Right cardiac atrium (tissue), 5 donors: ENCODE data around the gene SEL1L3. TPM values are rescaled to one million over a fixed set of nuclear protein-coding genes. Genes with fewer than 3 reads are reported as not detected.

Experiments
- ATAC-seq, 2 donors: fragments of 200-7000 bp; cut with Tn5 transposase; one replicate each; pipeline versions ENCODE4 v1.8.0 to v1.9.1; 2020; ENCODE audit warnings: moderate library complexity in 2 of 2, mild to moderate bottlenecking in 1 of 2
- DNase-seq, 3 donors: peaks; one replicate each; pipeline ENCODE4 v3.0.0-alpha.2; 2020
- H3K27ac ChIP-seq: one replicate; pipeline ENCODE4 v1.5.1; 2013; ENCODE audit warnings: mild to moderate bottlenecking, low read length, control low read depth, moderate library complexity
- H3K27me3 ChIP-seq: one replicate; pipeline ENCODE4 v1.6.1; 2013; ENCODE audit not compliant: control insufficient read depth, insufficient read depth
- H3K4me1 ChIP-seq: one replicate; pipeline ENCODE4 v1.6.1; 2013; ENCODE audit warnings: low read length; ENCODE audit not compliant: control insufficient read depth, insufficient read depth
- H3K4me3 ChIP-seq: one replicate; pipeline ENCODE4 v1.5.1; 2013; ENCODE audit warnings: low read length, control low read depth
- H3K9me3 ChIP-seq: one replicate; pipeline ENCODE4 v1.6.1; 2013; ENCODE audit warnings: low read length; ENCODE audit not compliant: control insufficient read depth
- WGBS: extraction: QIAGEN DNeasy Blood & Tissue Kit; methylation state at CpG from one replicate; pipeline ENCODE4 v1.1.7; 2013; 5-methylcytosine and 5-hydroxymethylcytosine counted together
- intact Hi-C, 4 donors: fragments of 100-400 bp; cut with DNase I; formaldehyde crosslinking; loops; one replicate each; pipeline versions ENCODE4 v1.11.0 to v1.14.0; 2022 to 2023
- polyA plus RNA-seq: library from polyadenylated mRNA; stranded (reverse); fragments of 200-250 nt; gene quantifications from one replicate; pipeline ENCODE4 v1.2.3, GENCODE V29; 2013
- total RNA-seq, 4 donors: library from RNA; stranded (reverse); fragmentation: NEBNext Ultra II Directional; extraction: Animal tissue kit (Norgen Biotek cat#: 25700); gene quantifications; one replicate each; pipeline ENCODE4 v1.2.1, GENCODE V29; 2021
- donor health status: healthy with polysubstance abuse.
- donor health status: DM: no; HTN: yes; CAD: no.
- donor health status: DM: no; HTN: no; CAD: no.
- donor health status: DM: no; HTN: yes; CAD: no; lungs with severe emphysema.
- donor health status: DM: yes; HTN: yes; CAD: no.

Gene SEL1L3
- total and polyA plus RNA-seq, 5 donors: 1.7 to 3.1 (median 2.7) TPM

DNA sequence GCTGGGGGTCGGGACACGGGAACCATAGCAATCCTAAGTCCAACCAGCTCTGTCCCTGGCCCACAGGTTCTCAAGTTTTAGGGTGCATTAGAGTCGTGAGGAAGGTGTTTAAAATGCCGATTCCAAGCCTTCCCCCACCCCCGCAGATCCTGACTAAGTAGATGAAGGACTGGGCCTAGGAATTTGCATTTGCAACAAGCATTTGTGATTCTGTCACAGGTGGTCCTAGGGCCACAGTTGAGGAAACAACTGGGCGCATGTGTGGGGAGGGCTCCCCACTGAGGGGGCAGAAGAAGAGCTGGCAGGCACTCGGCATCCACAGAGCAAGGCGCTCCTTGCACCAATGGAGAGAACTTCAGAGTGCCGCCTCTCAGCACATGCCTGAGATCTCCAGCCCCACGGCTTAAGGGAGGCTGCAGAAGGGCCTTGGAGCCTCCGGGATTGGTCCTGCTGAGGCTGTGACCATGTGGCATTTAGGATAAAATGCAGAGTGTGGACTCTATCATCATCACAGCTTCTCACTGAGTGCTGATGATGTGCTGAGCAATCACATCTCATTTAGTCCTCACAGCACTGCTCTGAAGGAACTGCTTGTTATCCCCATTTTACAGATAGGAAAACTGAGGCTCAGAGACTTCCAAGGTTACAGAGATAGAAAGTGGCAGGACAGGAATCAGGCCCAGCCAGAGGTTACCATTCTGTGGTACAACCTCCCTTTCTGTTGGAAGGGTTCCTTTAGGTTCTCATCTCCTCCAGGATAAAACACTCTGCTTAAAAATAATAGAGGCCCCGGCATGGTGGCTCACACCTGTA, 16.7 kb downstream of the SEL1L3 start:
- ATAC-seq: no peak
- no peak for DNase-seq
- Histone ChIP-seq H3K4me1 (no peaks in the 10 kb centered on the region), H3K9me3 (no peaks in the 10 kb centered on the region), H3K27me3 (no peaks in the 10 kb centered on the region), H3K27ac (no peak overlapping the region), H3K4me3 (no peak overlapping the region)
- intact Hi-C loops: no loop called here
- WGBS: 88% methylated on average over 12 of the region's 12 CpGs

DNA sequence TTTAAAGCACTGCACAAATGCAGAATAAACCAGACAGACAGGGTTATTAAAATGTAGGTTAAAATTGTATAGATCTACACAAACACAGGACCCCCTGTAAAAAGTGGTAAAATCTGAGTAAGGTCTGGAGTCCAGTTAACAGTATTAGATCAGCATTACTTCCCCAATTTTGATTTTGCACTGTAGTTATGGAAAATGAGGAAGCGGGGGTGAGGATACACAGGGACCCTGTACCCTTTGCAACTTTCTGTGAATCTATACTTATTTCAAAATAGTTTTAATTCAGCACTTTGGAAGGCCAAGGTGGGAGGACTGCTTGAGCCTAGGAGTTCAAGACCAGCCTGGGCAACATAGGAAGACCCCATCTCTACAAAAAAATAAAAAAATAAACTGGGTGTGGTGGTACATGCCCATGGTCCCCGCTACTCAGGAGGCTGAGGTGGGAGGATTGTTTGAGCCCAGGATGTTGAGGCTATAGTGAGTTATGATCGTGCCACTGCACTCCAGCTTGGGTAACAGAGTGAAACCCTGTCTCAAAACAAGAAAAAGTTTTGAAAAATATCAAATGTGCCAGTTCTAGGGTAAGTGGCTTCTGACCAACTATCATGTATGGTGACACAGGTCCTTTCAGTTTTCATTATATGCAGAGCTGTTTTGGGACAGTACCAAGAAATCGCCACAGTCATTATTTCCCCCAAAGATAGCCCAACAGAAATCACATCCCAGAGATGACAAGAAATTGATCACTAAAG, 17.7 kb downstream of the SEL1L3 start:
- ATAC-seq (no peak), DNase-seq (no peak)
- Histone ChIP-seq H3K27me3 (no peaks in the 10 kb centered on the region), H3K27ac (no peak overlapping the region), H3K4me1 (no peaks in the 10 kb centered on the region), H3K4me3 (no peak overlapping the region), H3K9me3 (no peaks in the 10 kb centered on the region)
- intact Hi-C loops: no loop called here
- 94% methylated on average over 4 of the region's 4 CpGs for WGBS

DNA sequence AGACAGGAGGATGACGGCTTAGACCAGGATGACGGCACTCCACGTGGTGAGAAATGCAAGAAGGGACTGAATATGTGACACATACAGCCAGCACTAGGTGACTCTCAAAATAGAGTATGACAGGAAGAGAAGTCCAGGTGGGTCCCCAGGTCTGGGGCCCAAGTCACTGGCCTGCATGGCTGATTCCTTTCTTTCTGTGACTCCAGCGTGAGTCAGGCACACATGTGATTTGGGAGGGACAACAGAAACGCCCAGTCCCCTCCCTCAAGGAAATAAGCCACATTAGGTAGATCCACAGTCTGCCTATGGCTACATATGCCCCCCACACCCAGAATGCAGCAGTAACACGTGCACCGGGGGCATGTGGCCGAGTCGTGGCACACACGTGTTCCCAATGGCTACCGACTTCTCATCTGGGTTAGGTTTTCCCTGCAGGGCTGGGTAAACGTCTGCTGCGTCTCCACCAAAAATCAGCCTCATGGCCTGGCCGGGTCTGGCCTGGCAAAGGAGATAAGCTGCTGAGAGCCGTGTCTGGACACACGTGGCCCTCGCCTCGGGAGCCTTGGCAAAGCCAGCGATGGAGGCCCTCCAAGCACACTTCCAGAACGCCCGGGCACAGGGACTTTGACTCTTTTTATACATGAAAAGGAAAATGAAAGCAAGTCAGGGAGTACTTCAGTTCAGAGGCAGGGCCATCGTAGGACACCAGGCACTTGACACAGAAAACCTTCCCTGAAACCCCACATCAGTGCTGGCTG, 19.3 kb downstream of the SEL1L3 start:
- ATAC-seq (peak; percentile 66 to 69), DNase-seq (peak; percentile 24 to 69 (median 67))
- no peaks in the 10 kb centered on the region for H3K27me3 ChIP-seq
- no peak overlapping the region for H3K4me3 ChIP-seq
- H3K4me1 ChIP-seq: no peaks in the 10 kb centered on the region
- H3K9me3 ChIP-seq: no peaks in the 10 kb centered on the region
- no peak overlapping the region for H3K27ac ChIP-seq
- intact Hi-C loops: no loop called here
- WGBS: 61% methylated on average over 22 of the region's 22 CpGs

DNA sequence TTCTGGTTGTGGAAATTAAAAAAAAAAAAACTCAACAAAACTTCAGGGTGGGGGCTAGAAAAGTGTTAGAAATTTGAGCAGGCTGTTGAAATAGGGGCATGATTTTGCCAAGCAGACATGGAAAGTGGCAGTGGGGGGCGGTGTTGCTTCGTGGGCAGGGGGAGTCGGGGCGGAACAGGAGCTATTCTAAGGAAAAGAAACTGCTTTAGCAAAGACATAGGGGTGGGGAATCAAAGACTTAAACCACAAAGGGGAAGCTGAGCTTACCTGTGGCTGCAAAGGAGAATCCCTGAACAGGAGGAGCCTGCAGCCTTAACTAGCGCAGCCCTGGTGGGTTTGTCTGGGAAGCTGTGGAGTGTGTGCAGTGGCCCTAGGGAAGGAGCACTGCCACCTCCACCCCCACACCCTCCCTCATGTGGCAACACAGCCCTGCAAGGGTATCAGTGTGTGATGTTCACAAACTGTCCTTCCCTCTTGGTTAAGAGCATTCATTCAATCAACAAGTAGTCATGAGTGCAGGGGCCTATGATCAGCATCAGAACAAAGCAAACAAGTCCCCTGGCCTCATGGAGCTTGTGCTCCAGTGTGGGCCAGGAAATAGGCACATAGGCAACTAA, 20.5 kb downstream of the SEL1L3 start:
- Histone ChIP-seq H3K9me3 (no peaks in the 10 kb centered on the region), H3K4me3 (no peak overlapping the region), H3K27me3 (no peaks in the 10 kb centered on the region), H3K4me1 (no peaks in the 10 kb centered on the region), H3K27ac (no peak overlapping the region)
- intact Hi-C loops: no loop called here
- WGBS: 73% methylated on average over 5 of the region's 5 CpGs
- DNase-seq (no peak), ATAC-seq (no peak)

DNA sequence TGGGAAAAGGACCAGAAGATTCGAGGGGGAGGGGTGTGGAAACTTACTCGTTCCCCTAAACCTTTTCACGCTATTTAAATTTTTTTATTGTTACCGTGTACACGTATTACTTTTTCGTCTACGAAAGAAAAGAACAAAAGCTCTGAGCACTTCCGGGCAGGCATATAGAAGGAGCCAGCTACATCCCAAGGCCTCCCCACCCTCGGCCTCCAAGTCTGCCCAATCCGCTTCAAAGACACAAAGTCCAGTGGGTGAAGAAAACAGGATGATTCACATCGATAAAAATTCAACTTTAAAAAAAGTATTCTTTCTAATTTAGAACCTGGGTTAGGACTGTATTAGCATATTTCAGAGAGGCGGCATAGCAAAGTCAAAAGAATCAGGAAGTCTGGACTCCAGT, 23.1 kb downstream of the SEL1L3 start:
- no peaks in the 10 kb centered on the region for H3K27me3 ChIP-seq
- DNase-seq: no peak
- no peaks in the 10 kb centered on the region for H3K4me1 ChIP-seq
- H3K27ac ChIP-seq: no peak overlapping the region
- no peak overlapping the region for H3K4me3 ChIP-seq
- intact Hi-C loops: no loop called here
- 91% methylated on average over 12 of the region's 12 CpGs for WGBS
- no peak for ATAC-seq
- no peaks in the 10 kb centered on the region for H3K9me3 ChIP-seq

DNA sequence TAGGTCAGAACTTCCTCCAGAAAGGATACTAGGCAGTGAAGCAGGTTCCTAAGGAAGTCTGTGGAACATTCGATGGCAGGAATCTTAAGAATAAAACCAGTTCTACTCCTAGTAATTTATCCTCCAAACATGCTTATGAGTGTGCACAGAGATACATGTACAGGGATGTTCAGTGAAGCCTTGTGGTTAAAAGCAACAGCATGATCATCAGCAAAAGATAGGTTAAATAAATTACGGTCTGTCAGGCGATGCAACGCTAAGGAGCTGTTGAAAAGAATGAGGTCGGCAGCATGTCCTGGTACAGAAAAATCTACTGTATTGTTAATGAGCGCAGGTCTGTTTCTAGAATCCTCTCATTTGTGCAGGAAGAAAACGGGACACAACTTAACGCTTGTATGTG, 23.6 kb downstream of the SEL1L3 start:
- Histone ChIP-seq H3K9me3 (no peaks in the 10 kb centered on the region), H3K27me3 (no peaks in the 10 kb centered on the region), H3K4me3 (no peak overlapping the region), H3K27ac (no peak overlapping the region), H3K4me1 (no peaks in the 10 kb centered on the region)
- ATAC-seq: no peak
- DNase-seq: no peak
- intact Hi-C loops: no loop called here
- 84% methylated on average over 8 of the region's 8 CpGs for WGBS

DNA sequence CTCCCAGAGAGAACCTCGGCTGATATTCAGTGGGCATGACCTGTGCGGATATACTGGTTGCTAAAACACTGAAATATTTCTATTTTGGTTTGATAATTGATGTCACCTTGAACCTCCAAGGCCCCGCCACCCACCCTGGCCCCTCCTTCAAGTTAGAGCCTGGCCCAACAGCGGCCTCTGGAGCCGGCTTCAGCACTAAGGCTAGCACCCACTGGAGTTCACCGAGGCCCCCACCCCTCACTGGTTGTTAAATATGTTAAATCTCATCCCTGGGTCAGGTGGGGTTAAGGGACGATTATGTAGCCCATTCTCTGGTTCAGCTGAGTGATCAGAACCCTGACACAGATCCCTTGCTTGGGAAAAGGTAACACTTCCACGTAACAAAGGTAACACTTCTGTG, 24.3 kb downstream of the SEL1L3 start:
- no peak overlapping the region for H3K27ac ChIP-seq
- intact Hi-C loops: no loop called here
- H3K27me3 ChIP-seq: no peaks in the 10 kb centered on the region
- no peak overlapping the region for H3K4me3 ChIP-seq
- 69% methylated on average over 8 of the region's 8 CpGs for WGBS
- no peak for ATAC-seq
- H3K4me1 ChIP-seq: no peaks in the 10 kb centered on the region
- DNase-seq: no peak
- no peaks in the 10 kb centered on the region for H3K9me3 ChIP-seq

DNA sequence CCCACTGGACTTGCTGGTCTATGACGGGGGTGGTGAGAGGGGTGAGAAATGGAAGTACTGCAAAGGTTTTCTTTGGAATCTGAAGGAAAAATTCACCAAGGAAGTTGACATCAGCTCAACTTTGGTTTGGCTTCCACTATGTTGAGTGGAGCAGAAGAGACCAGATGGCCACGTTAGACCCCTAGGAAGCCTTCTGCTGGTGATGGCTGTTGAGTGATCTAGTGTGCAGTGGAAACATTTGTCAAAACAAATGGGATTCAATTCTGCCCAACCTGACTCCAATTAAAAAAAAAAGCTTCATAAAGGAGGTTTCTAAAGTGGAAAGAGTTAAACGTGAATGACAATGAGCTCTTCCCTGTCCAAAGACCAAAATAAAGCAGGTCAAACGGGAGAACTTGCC, 25.7 kb downstream of the SEL1L3 start:
- Histone ChIP-seq H3K27ac (no peak overlapping the region), H3K9me3 (no peaks in the 10 kb centered on the region), H3K4me3 (no peak overlapping the region), H3K27me3 (no peaks in the 10 kb centered on the region), H3K4me1 (no peaks in the 10 kb centered on the region)
- intact Hi-C loops: no loop called here
- ATAC-seq (no peak), DNase-seq (no peak)
- 87% methylated on average over 4 of the region's 4 CpGs for WGBS

DNA sequence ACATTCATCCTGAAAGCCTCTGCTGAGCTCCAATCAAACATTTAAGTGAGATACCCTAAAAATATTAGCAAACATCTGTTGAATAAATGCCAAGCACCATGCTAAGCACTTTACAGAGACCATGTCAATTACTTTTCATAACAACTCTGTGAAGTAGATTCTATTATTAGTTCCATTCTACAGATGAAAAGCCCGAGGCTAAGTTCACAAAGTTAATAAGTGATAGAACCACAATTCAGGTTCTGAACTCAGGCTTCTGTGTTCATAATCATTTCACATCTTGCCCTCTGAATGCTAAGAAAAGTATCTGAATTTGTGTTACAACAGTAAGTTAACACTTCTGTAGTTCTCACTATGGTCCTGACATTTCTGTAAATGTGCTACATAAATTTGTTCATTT, 27.4 kb downstream of the SEL1L3 start:
- Histone ChIP-seq H3K9me3 (no peaks in the 10 kb centered on the region), H3K27ac (no peak overlapping the region), H3K4me3 (no peak overlapping the region), H3K27me3 (no peaks in the 10 kb centered on the region), H3K4me1 (no peaks in the 10 kb centered on the region)
- ATAC-seq (no peak), DNase-seq (no peak)
- intact Hi-C loops: no loop called here
- WGBS: 83% methylated on average over 1 of the region's 1 CpG

DNA sequence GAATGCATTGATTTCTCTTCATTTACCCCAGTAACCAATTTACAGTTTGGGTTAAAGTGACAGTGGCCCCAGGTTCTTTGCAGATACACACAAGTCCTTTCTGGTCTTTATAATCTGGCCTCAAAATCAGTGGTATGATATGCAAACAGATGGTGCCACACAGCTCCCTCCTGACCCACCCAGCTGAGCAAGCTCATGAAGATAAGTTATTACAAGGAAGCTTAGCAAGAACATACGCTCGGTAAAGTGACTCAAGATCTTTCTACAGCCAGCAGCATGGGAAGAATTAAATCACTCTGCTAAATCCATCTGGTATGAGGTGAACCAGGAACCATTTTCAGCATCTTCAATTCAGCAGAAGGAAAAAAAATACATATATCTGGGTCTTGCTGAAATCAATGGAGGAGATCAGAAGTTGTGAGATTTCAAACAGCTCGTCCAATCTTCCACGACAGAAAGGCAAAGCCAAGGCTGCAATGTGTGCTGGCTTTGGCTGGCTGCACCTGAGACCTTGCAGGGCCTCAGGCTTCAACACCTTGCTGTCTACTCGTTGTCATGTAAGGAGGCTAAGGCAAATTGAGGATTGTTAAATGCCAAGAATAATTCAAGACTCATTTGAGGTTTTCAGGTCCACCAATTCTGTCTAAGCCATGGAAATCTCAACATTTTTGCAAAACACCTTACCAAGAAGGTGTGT, 28.2 kb downstream of the SEL1L3 start:
- intact Hi-C loops: no loop called here
- WGBS: 86% methylated on average over 5 of the region's 5 CpGs
- Histone ChIP-seq H3K4me3 (no peak overlapping the region), H3K4me1 (no peaks in the 10 kb centered on the region), H3K9me3 (no peaks in the 10 kb centered on the region), H3K27ac (no peak overlapping the region), H3K27me3 (no peaks in the 10 kb centered on the region)
- no peak for ATAC-seq
- no peak for DNase-seq
